Spleen (tissue), 11 donors: ENCODE measurements around the gene SETD6. TPM values are rescaled to one million over a fixed set of nuclear protein-coding genes. Genes with fewer than 3 reads are reported as not detected.

Experiments
- DNase-seq: peaks from one replicate; pipeline ENCODE4 v3.0.0-alpha.2; 2020
- H3K27ac ChIP-seq, 8 donors: fragments of 200-600 bp; sonication (generic) in 7 of 8; 1 replicate in 4 of 8; 2 replicates in 4 of 8; pipeline versions ENCODE4 v1.5.0 to v1.8.0; 2016 to 2021; ENCODE audit warnings: inconsistent platforms in 4 of 8, mild to moderate bottlenecking in 4 of 8, moderate library complexity in 1 of 8
- H3K27me3 ChIP-seq, 7 donors: fragments of 200-600 bp; sonication (generic) in 6 of 7; replicated peaks in 1 of 7; 1 replicate in 4 of 7; 2 replicates in 3 of 7; pipeline versions ENCODE4 v1.5.0 to v1.8.0; 2016 to 2021; ENCODE audit warnings: inconsistent platforms in 3 of 7, mild to moderate bottlenecking in 1 of 7
- H3K36me3 ChIP-seq, 6 donors: fragments of 200-600 bp; sonication (generic) in 5 of 6; 1 replicate in 4 of 6; 2 replicates in 2 of 6; pipeline versions ENCODE4 v1.5.0 to v1.8.0; 2016 to 2021; ENCODE audit warnings: inconsistent platforms in 2 of 6
- H3K4me1 ChIP-seq, 6 donors: fragments of 200-600 bp; sonication (generic) in 5 of 6; 1 replicate in 3 of 6; 2 replicates in 3 of 6; pipeline versions ENCODE4 v1.5.0 to v1.8.0; 2016 to 2021; ENCODE audit warnings: inconsistent platforms in 3 of 6
- H3K4me3 ChIP-seq, 8 donors: fragments of 200-600 bp; sonication (generic) in 7 of 8; 1 replicate in 4 of 8; 2 replicates in 4 of 8; pipeline versions ENCODE4 v1.5.0 to v1.8.0; 2016 to 2021; ENCODE audit warnings: inconsistent platforms in 4 of 8, mild to moderate bottlenecking in 4 of 8, moderate library complexity in 2 of 8
- H3K9me3 ChIP-seq, 8 donors: fragments of 200-600 bp; sonication (generic) in 7 of 8; 1 replicate in 4 of 8; 2 replicates in 4 of 8; pipeline versions ENCODE4 v1.5.0 to v1.8.0; 2016 to 2021; ENCODE audit warnings: inconsistent platforms in 4 of 8
- POLR2A ChIP-seq, 3 donors: fragments of 450-650 bp; IDR thresholded peaks; one replicate each; pipeline ENCODE4 v1.5.1; 2017; ENCODE audit warnings: antibody characterized with exemption in 3 of 3, mild to moderate bottlenecking in 1 of 3
- POLR2AphosphoS5 ChIP-seq, 3 donors: sonication (generic); formaldehyde crosslinking; IDR thresholded peaks; one replicate each; pipeline ENCODE4 v1.5.1; 2017; ENCODE audit warnings: antibody characterized with exemption in 3 of 3
- WGBS, 5 donors: extraction: QIAGEN DNeasy Blood & Tissue Kit in 3 of 5; methylation state at CpG; one replicate each; pipeline versions ENCODE4 v1.1.5 to v1.1.7; 2013 to 2018; 5-methylcytosine and 5-hydroxymethylcytosine counted together
- intact Hi-C: fragments of 100-400 bp; cut with DNase I; formaldehyde crosslinking; loops from one replicate; pipeline ENCODE4 v1.15.0; 2023; ENCODE audit warnings: low total_unique reads
- polyA plus RNA-seq, 3 donors: library from polyadenylated mRNA; stranded (reverse); fragments of 200-250 nt; gene quantifications; one replicate each; pipeline ENCODE4 v1.2.1, GENCODE V29; 2013
- total RNA-seq, 7 donors: library from RNA; depleted of rRNA in 3 of 7; stranded (reverse); fragments of >200 nt in 3 of 7; fragmentation: NEBNext Ultra II Directional in 4 of 7; extraction: Animal tissue kit (Norgen Biotek cat#: 25700) in 4 of 7; gene quantifications; one replicate each; pipeline versions ENCODE4 v1.1.0 to v1.2.1, GENCODE V29; 2016 to 2021
- TF ChIP-seq, protein P1 (sequence below), 11 experiments: fragments of 200-600 bp in 7 of 11; fragments of 450-650 bp in 4 of 11; sonication (generic) in 4 of 11; IDR thresholded peaks in 8 of 11; conservative IDR thresholded peaks in 3 of 11; 1 replicate in 7 of 11; 2 replicates in 4 of 11; pipeline versions ENCODE4 v1.4.0 to v1.8.0; 2016 to 2021; ENCODE audit warnings: antibody characterized with exemption in 11 of 11, inconsistent platforms in 4 of 11, mild to moderate bottlenecking in 1 of 11
- donor health status: healthy with polysubstance abuse.
- donor health status: DM: no; HTN: no; CAD: no; lungs with moderate emphysema.
- donor health status: DM: no; HTN: no; CAD: no.
- donor health status: Bipolar disorder and iron deficiency.
- donor health status: healthy.
- donor health status: DM: no; HTN: no; CAD: no.
- donor health status: DM: yes; HTN: yes; CAD: no.

SETD6 gene
- total and polyA plus RNA-seq, 10 donors: 8.9 to 32.3 (median 16.6) TPM

DNA sequence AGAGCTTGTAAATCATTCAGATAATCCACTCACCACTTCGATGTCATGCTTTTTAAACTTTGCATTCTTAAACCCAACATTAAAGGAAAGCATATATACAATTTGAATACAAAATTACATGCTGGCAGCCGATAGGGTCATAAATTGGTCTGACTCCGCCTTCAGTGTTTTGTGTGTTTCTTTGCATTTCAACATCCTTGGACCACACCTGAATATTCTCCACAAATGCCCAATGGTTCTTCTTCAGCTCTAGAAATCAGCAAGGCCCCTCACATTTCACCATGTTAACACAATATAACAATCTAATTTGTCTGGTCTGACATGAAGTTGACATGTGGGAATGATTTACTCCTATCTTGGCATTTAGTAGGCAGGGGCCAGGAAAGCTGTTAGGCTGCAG lies 17.1 kb downstream of the SETD6 start:
- H3K27me3 ChIP-seq: no peaks in the 10 kb centered on the region
- no peak overlapping the region for H3K27ac ChIP-seq
- WGBS, 5 donors: 94 to 99% (median 95%) methylated on average over 3 of the region's 3 CpGs
- TF ChIP-seq POLR2AphosphoS5 (IDR thresholded peaks at IDR 0.05) (no peak), POLR2A (IDR thresholded peaks at IDR 0.05) (no peak)
- TF ChIP-seq, protein P1, sequence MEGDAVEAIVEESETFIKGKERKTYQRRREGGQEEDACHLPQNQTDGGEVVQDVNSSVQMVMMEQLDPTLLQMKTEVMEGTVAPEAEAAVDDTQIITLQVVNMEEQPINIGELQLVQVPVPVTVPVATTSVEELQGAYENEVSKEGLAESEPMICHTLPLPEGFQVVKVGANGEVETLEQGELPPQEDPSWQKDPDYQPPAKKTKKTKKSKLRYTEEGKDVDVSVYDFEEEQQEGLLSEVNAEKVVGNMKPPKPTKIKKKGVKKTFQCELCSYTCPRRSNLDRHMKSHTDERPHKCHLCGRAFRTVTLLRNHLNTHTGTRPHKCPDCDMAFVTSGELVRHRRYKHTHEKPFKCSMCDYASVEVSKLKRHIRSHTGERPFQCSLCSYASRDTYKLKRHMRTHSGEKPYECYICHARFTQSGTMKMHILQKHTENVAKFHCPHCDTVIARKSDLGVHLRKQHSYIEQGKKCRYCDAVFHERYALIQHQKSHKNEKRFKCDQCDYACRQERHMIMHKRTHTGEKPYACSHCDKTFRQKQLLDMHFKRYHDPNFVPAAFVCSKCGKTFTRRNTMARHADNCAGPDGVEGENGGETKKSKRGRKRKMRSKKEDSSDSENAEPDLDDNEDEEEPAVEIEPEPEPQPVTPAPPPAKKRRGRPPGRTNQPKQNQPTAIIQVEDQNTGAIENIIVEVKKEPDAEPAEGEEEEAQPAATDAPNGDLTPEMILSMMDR (IDR thresholded peaks at IDR 0.05 in 8 of 11, conservative IDR thresholded peaks at IDR 0.05 in 3 of 11): no peak
- DNase-seq: no peak
- H3K36me3 ChIP-seq: peaks cover 15 to 100% (median 99%) of the 10 kb centered on the region in 6 donors
- intact Hi-C loops: no loop called here
- H3K9me3 ChIP-seq: no peaks in the 10 kb centered on the region
- no peak overlapping the region for H3K4me3 ChIP-seq
- no peaks in the 10 kb centered on the region for H3K4me1 ChIP-seq

DNA sequence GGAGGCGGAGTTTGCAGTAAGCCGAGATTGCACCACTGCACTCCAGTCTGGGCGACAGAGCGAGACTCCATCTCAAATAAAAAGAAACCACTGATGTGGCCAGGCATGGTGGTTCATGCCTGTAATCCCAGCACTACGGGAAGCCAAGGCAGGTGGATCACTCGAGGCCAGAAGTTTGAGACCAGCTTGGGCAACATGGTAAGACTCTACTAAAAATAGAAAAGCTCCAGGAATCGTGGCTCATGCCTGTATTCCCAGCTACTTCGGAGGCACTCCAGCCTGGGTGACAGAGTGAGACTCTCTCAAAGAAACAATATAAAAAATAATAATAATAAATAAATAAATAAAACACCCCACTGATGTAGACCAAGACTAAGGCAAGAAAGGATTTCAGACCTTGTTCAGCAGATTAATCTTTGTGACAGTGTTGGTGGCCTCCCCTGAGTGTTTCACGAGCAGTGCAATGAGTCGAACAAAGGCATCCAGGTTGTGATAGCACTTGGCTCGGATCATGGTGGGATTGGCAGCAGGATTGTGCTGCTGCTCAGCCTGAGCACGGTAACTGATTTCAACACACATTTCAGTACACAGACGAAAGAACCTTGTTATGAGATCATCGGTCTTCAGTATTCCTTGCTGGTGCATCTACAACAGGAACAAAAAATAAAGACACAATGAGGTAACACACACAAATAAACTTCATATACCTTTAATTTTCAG lies 18.6 kb downstream of the SETD6 start:
- intact Hi-C loops: no loop called here
- DNase-seq: no peak
- whole genome bisulfite sequencing, 5 donors: 93 to 97% (median 96%) methylated on average over 14 of the region's 14 CpGs
- H3K4me1 ChIP-seq: no peaks in the 10 kb centered on the region
- no peaks in the 10 kb centered on the region for H3K9me3 ChIP-seq
- peaks cover 22 to 100% (median 99%) of the 10 kb centered on the region in 6 donors for H3K36me3 ChIP-seq
- no peaks in the 10 kb centered on the region for H3K27me3 ChIP-seq
- H3K4me3 ChIP-seq: no peak overlapping the region
- H3K27ac ChIP-seq: no peak overlapping the region
- TF ChIP-seq, protein P1 (IDR thresholded peaks at IDR 0.05 in 8 of 11, conservative IDR thresholded peaks at IDR 0.05 in 3 of 11): no peak
- TF ChIP-seq POLR2A (IDR thresholded peaks at IDR 0.05) (no peak), POLR2AphosphoS5 (IDR thresholded peaks at IDR 0.05) (no peak)

DNA sequence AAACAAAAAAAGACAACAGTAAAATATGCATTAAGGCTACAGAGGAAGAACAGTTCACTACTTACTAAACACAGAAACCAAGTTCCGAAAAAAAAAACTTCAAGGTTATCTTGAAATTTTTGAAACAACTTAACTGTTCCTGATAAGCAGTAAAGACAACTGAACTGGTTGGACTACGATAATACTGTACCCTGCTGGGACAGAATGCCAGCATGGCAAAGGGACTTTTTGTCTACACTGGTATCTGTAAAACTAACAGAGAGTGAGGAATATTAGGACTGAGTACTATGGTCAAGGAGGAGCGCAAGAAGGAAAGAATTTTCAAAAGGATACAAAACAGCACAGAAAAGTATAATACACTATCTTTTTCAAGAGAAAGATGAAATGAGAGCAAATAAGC lies 19.8 kb downstream of the SETD6 start:
- Histone ChIP-seq H3K36me3 (peaks cover 23 to 100% (median 98%) of the 10 kb centered on the region in 6 donors), H3K4me1 (no peaks in the 10 kb centered on the region), H3K9me3 (no peaks in the 10 kb centered on the region), H3K4me3 (no peak overlapping the region), H3K27ac (no peak overlapping the region), H3K27me3 (no peaks in the 10 kb centered on the region)
- intact Hi-C loops: no loop called here
- 91 to 96% (median 94%) methylated on average over 3 of the region's 3 CpGs for WGBS, 5 donors
- no peak for DNase-seq
- TF ChIP-seq POLR2AphosphoS5 (IDR thresholded peaks at IDR 0.05) (no peak), POLR2A (IDR thresholded peaks at IDR 0.05) (no peak)
- TF ChIP-seq, protein P1 (IDR thresholded peaks at IDR 0.05 in 8 of 11, conservative IDR thresholded peaks at IDR 0.05 in 3 of 11): no peak

DNA sequence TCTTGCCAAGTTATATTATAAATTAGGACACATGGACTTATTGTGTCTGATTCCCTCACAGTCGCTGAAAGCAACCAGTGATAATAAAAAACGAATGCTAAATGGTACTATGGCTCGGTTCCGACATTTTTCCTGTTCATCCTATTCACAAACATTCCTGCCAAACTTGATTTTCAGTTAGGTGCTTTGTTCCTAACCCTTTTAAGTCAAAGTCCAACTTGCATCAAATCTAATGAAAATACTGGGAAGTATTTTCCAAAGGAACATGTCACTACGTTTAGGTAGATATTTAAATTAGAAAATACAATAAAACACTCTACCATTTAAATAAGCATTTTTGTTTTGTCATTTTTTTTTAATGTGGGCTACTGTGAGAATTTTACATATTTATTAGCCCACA lies 21.0 kb downstream of the SETD6 start:
- DNase-seq: no peak
- no peaks in the 10 kb centered on the region for H3K9me3 ChIP-seq
- no peaks in the 10 kb centered on the region for H3K4me1 ChIP-seq
- no peak overlapping the region for H3K4me3 ChIP-seq
- no peak for TF ChIP-seq POLR2AphosphoS5 (IDR thresholded peaks at IDR 0.05)
- TF ChIP-seq, protein P1 (IDR thresholded peaks at IDR 0.05 in 8 of 11, conservative IDR thresholded peaks at IDR 0.05 in 3 of 11): no peak
- no peak for TF ChIP-seq POLR2A (IDR thresholded peaks at IDR 0.05)
- WGBS, 5 donors: 85 to 92% (median 87%) methylated on average over 5 of the region's 5 CpGs
- H3K27ac ChIP-seq: no peak overlapping the region
- intact Hi-C loops: no loop called here
- H3K27me3 ChIP-seq: no peaks in the 10 kb centered on the region
- peaks cover 20 to 100% (median 98%) of the 10 kb centered on the region in 6 donors for H3K36me3 ChIP-seq
